ENCODE measurements around the gene DONSON. TPM values are rescaled to one million over a fixed set of nuclear protein-coding genes. Genes with fewer than 3 reads are reported as not detected.

DONSON gene
- total RNA-seq, 1 experiment from 2014 or later, result 62.7 TPM

- Histone ChIP-seq H3K4me1 (peaks cover 8% of the 10 kb centered on the region), H3K4me3 (peak overlapping the region; percentile 90), H3K36me3 (peaks cover 40% of the 10 kb centered on the region), H3K9me3 (replicated peaks) (no peaks in the 10 kb centered on the region), H3K27ac (no peak overlapping the region), H3K27me3 (no peaks in the 10 kb centered on the region)
- no peak for DNase-seq
These were observed 47.8 kb downstream of the DONSON start for GRCh38 chr21:33540711-33541104.

- no peak overlapping the region for H3K4me3 ChIP-seq
- H3K27me3 ChIP-seq, result no peaks in the 10 kb centered on the region
- H3K9me3 ChIP-seq (replicated peaks), result no peaks in the 10 kb centered on the region
- H3K27ac ChIP-seq, result no peak overlapping the region
- peaks cover 47% of the 10 kb centered on the region for H3K36me3 ChIP-seq
- no peak for DNase-seq
- H3K4me1 ChIP-seq, result peaks cover 2% of the 10 kb centered on the region; the same call in 1 of the 2 replicates
These were observed 48.9 kb downstream of the DONSON start for GRCh38 chr21:33539616-33540015.

GRCh38 chr21:33537212-33537611 lies 51.3 kb downstream of the DONSON start:
- H3K4me1 ChIP-seq, result peaks cover 2% of the 10 kb centered on the region; the same call in 1 of the 2 replicates
- H3K27me3 ChIP-seq, result no peaks in the 10 kb centered on the region
- no peaks in the 10 kb centered on the region for H3K9me3 ChIP-seq (replicated peaks)
- no peak overlapping the region for H3K27ac ChIP-seq
- DNase-seq, result no peak
- H3K36me3 ChIP-seq, result peaks cover 67% of the 10 kb centered on the region
- no peak overlapping the region for H3K4me3 ChIP-seq

GRCh38 chr21:33531007-33531406 lies 57.5 kb downstream of the DONSON start:
- Histone ChIP-seq H3K27ac (no peak overlapping the region), H3K9me3 (replicated peaks) (no peaks in the 10 kb centered on the region), H3K36me3 (peaks cover 93% of the 10 kb centered on the region), H3K4me1 (no peaks in the 10 kb centered on the region), H3K27me3 (no peaks in the 10 kb centered on the region), H3K4me3 (no peak overlapping the region)
- DNase-seq, result no peak

Other genes starting within 250 kb of the DONSON start
- 67.1 and 71.6 TPM in 2 replicates for gene IFNGR2, start 185.3 kb downstream of the DONSON start, total RNA-seq (2014; rRNA removed; shearing (Covaris generic))
- gene TMEM50B, start 108.7 kb downstream of the DONSON start, total RNA-seq (2014; rRNA removed; shearing (Covaris generic)), result 23.4 and 23.7 TPM in 2 replicates
- gene DNAJC28, start 97.0 kb downstream of the DONSON start, total RNA-seq (2014; rRNA removed; shearing (Covaris generic)), result 1.6 and 2.0 TPM in 2 replicates
- 171 and 193 TPM in 2 replicates for gene GART, start 46.6 kb downstream of the DONSON start, total RNA-seq (2014; rRNA removed; shearing (Covaris generic))
- 195 and 230 TPM in 2 replicates for gene SON, start 45.6 kb downstream of the DONSON start, total RNA-seq (2014; rRNA removed; shearing (Covaris generic))
- gene CRYZL1, start 53.1 kb upstream of the DONSON start, total RNA-seq (2014; rRNA removed; shearing (Covaris generic)), result 21.2 and 29.0 TPM in 2 replicates
- gene ITSN1, start 53.8 kb upstream of the DONSON start, total RNA-seq (2014; rRNA removed; shearing (Covaris generic)), result 42.5 and 50.8 TPM in 2 replicates

Measured in SJCRH30 (cell line).